HG03457 (cell line): ENCODE results near the gene RUNX2.
"Not testable (repeated sequence)": the region's sequence is repeated elsewhere in the genome, so short reads cannot be mapped to it uniquely, and the experiment has no call there.

Experiments used
- ATAC-seq: cut with Tn5 transposase; IDR thresholded peaks from one replicate; pipeline ENCODE4 v1.9.1; 2021; ENCODE audit warnings: moderate number of reproducible peaks; ENCODE audit not compliant: unreplicated experiment

RUNX2 gene

DNA sequence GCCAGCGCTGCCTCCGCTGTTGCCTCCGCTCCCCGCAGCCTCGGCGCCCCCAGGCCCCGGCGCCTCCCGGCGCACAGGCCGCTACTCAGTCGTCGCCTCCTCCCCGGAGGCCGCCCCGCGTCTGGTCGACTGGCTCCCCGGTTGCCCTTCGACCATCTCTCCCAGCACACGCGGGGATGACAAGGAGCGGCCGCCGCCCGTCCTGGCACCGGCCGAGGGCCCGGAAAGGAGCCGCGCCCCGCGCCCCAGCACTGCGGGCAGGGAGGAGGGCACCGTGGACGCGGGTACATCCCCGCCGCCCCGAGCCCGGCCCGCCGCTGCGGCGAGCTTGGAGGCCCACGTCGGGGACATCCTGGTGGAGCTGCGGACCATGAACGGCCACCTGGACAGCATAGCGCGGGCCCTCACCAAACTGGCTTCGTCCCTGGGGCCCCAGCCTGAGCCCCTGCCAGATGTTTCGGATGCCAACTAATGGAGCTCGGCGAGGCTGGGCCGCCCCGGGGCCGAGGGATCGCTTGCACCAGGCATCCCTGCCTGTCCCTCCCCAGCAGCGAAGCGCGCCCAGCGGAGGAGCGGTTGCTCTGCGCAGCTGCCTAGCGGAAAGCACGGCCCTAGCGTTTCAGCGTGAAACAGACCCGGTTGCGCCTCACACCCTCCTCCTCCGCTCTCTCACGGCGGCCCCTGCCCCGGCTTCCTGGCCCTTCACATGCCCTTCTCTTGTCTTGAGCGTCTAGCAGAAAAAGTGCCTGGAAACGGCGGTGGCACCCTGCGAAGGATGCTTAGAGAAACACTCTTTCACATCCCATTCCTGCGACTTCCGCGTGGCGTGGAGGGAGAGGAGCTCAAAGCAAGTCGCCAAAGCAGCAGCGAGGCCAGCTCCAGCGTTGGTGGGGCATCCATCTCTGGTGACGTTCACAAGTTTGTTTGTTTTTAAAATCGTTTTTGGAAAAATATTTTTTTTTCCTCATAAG, 335.4 kb downstream of the RUNX2 start:
- ATAC-seq = no peak

GRCh38 chr6:45664707-45665106, 336.6 kb downstream of the RUNX2 start:
- ATAC-seq = no peak

GRCh38 chr6:45665859-45666258, 337.7 kb downstream of the RUNX2 start:
- ATAC-seq = no peak

DNA sequence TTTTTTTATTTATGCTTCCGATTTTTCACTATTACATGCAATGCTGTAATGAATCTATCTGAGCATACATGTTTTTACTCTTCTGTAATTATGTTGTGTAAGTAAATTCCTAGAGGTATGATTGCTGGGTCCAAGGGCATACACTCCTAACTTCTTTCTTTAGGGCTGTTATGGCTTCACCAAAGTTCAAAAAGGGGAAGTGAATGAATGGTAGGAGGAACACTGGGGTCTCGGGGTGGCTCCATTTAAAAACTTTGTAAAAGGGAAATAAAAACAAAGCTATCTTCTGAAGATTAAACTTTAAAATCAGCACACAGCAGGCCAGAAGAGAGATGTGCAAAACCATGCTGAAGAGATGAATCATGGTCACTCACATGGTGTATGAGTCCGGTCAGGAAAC, 338.7 kb downstream of the RUNX2 start:
- no peak for ATAC-seq

- ATAC-seq = no peak
Observed at GRCh38 chr6:45667300-45667699, 339.2 kb downstream of the RUNX2 start.

GRCh38 chr6:45667766-45668165, 339.6 kb downstream of the RUNX2 start:
- ATAC-seq = no peak

GRCh38 chr6:45668705-45669104, 340.6 kb downstream of the RUNX2 start:
- ATAC-seq = no peak

DNA sequence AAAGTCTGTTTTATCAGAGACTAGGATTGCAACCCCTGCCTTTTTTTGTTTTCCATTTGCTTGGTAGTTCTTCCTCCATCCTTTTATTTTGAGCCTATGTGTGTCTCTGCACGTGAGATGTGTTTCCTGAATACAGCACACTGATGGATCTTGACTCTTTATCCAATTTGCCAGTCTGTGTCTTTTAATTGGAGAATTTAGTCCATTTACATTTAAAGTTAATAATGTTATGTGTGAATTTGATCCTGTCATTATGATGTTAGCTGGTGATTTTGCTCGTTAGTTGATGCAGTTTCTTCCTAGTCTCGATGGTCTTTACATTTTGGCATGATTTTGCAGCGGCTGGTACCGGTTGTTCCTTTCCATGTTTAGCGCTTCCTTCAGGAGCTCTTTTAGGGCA, 345.0 kb downstream of the RUNX2 start:
- ATAC-seq = not testable (repeated sequence)

GRCh38 chr6:45675166-45675565, 347.0 kb downstream of the RUNX2 start:
- ATAC-seq = not testable (repeated sequence)

DNA sequence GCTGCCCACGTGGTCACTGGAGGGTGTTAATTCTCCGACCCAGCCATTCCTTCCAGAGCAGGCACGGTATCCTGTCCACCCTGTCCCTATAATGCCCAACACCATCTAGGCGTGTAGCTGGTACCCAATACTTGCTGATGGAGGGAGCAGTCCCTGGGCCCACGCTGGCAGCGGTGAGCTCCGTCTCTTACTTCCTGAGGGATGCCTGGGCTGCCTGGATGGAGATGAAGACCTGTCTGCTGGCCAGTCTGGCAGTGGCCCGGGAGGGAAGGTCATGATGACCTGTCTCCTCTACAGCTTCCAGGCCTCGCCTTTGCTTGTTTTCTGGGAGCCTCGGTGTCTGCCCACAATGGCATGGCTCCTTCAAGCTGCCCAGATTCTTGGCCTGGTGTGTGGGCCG, 347.5 kb downstream of the RUNX2 start:
- ATAC-seq = no peak

GRCh38 chr6:45676380-45676779, 348.2 kb downstream of the RUNX2 start:
- ATAC-seq = no peak

GRCh38 chr6:45677381-45678284, 349.5 kb downstream of the RUNX2 start:
- ATAC-seq = peak; percentile 46

DNA sequence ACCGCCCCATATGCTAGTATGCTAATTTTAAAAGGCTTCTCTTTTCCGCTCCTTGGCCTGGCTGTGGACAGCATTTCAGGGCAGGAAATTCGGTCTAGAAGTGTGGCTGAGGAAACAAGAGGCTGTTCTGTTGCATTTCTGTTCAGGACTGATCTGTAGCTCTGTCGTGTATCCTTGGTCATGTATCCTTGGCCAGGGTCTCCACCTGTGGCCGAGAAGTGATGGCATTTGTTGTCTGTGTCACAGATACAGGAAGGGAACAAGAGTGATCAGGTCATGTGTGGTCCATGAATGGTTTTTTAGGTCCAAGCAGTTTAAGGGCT, 350.1 kb downstream of the RUNX2 start:
- no peak for ATAC-seq

DNA sequence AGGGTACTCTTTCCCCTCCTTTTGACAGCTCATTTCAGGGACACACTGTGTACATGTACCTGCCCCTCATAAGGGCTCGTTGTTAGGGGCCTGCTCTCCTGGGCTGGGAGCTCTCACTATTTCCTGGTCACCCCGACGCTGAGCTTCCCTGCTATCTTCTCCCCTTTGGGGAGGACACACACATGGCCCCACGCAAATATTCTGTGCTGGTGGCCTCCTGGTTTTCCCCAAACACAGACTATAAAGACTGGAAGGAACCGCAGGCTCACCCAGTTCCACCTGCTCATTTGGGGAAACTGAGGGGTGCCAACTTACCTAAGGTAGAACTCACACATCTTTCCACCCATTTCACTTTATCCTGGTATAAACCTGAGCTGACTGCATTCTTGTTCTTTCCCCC, 351.0 kb downstream of the RUNX2 start:
- ATAC-seq = no peak

GRCh38 chr6:45679631-45680030, 351.5 kb downstream of the RUNX2 start:
- ATAC-seq = no peak

DNA sequence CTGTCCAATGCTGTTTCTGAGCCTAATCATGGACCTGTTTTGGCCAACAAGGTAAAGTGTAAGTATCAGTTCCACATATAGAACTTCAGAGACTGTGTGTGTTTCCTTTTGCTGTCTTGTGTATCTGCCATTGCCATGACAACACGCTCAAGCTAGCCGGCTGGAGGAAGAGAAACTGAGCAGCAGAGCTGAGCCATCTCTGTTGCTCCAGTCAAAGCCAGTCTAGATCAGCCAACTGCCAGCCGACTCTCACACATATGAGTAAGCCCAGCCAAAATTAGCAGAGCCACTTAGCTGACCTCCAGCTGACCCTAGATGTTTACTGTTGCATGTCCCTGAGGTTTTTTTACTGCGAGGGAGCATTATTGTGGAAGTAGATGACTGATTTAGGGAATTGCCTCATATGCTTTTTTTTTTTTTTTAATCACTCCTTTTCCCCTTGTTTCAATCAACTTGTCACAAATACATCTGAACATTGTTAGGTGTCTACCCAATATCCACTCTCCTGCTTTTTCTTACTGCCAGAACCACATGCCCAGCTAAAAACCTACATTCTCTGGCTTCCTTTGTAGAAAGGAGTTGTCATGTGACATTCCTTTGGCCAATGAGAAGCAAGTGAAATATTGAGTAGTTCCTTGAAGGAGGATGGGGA, 353.9 kb downstream of the RUNX2 start:
- ATAC-seq = peak; percentile 92

DNA sequence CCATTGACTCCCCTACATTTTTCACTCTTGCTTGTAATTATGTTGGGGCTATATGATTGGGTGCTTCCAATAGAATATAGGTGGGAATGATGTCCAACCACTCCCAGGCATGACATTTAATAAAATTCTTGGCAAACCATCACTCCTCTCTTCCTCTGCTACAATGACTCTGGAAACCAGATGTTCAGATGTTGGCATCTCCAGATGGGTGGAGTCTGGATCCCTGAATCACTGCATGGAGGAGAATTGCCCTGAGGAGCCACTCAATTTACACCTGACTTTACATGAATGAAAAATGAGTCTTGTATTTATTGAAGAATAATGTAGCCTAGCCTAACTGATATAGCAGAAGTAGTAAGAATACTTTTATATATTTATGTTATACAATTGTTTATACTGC, 356.3 kb downstream of the RUNX2 start:
- no peak for ATAC-seq

GRCh38 chr6:45685076-45685475, 356.9 kb downstream of the RUNX2 start:
- no peak for ATAC-seq

DNA sequence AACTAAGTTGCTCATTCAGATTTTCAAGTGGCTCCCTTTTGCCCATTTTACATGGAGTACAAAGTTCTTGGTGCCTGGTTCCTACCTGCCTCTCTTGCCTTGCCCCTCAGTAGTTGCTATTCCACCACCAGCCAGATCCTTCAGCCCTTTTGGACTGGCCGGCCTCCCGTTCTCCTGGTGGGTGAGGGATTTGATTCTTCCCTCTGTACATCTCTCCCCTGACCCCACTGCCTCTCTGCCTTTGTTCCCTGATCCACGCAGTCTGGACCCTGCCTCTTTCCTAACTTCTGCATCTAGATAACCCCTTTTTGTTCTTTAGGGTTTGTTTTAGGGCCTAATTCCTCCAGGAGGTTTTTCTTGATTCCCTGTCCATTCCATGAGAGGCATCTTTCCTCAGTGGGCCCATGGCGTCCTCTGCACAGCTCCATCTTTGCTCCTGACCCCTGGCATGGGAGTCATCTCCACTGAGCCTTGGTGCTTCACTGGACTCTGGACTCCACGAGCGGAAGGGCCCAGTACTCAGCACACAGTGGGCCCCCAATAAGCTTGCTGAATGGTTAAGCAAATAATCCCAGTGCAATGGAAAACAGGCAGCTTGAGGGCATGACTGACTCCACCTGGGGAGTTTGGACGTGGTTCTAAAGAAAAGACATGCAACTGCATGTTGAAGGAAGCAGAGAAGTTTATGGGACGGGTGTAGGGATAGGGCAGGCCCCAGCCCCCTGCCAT, 358.9 kb downstream of the RUNX2 start:
- ATAC-seq = no peak

DNA sequence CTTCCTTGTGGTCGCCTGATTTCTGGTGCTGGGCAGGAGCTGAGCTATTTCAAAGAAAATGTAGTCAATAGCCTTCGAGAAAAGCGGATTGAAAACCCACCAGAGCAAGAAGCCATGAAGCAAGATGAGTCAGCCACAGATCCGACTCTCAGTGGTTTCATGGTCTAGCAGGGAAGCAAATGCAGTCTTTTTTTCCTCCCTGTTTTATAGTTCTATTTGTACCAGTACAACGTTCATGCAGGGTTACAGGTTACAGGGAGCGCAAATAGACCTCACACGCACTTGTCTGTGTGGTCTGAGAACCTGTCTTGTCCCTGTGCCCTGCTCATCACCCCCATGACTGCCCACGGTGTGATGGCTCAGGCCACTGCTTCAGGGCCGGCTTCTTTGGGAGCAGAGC, 359.4 kb downstream of the RUNX2 start:
- ATAC-seq = peak; percentile 87

- ATAC-seq = no peak
Observed at GRCh38 chr6:45688180-45688579, 360.1 kb downstream of the RUNX2 start.
